Left lung (tissue), 14 donors: Measurements from ENCODE around the gene LSP1. TPM values are rescaled to one million over a fixed set of nuclear protein-coding genes. Genes with fewer than 3 reads are reported as not detected.
"Not testable (repeated sequence)": the region's sequence is repeated elsewhere in the genome, so short reads cannot be mapped to it uniquely, and the experiment has no call there.

Experiments
- ATAC-seq: fragments of 200-7000 bp; cut with Tn5 transposase; one replicate; pipeline ENCODE4 v1.9.1; 2020; ENCODE audit warnings: moderate library complexity
- DNase-seq, 4 donors: peaks; one replicate each; pipeline ENCODE4 v3.0.0-alpha.2; 2013 to 2020
- H3K27ac ChIP-seq, 2 donors: fragments of 200-600 bp; sonication (generic) in 1 of 2; one replicate each; pipeline versions ENCODE4 v1.5.0 to v1.8.0; 2020 to 2021
- H3K27me3 ChIP-seq, 2 donors: fragments of 200-600 bp; sonication (generic) in 1 of 2; one replicate each; pipeline versions ENCODE4 v1.5.0 to v1.8.0; 2020 to 2021
- H3K36me3 ChIP-seq, 2 donors: fragments of 200-600 bp; sonication (generic) in 1 of 2; one replicate each; pipeline versions ENCODE4 v1.5.0 to v1.8.0; 2020 to 2021
- H3K4me1 ChIP-seq, 2 donors: fragments of 200-600 bp; one replicate each; pipeline ENCODE4 v1.8.0; 2021
- H3K4me3 ChIP-seq, 2 donors: fragments of 200-600 bp; sonication (generic) in 1 of 2; one replicate each; pipeline versions ENCODE4 v1.5.0 to v1.8.0; 2020 to 2021; ENCODE audit warnings: mild to moderate bottlenecking in 1 of 2
- H3K9me3 ChIP-seq, 2 donors: fragments of 200-600 bp; sonication (generic) in 1 of 2; one replicate each; pipeline versions ENCODE4 v1.5.0 to v1.8.0; 2020 to 2021
- CTCF ChIP-seq, 2 donors: fragments of 200-600 bp; sonication (generic) in 1 of 2; IDR thresholded peaks; one replicate each; pipeline versions ENCODE4 v1.5.0 to v1.8.0; 2021; ENCODE audit warnings: antibody characterized with exemption in 2 of 2
- intact Hi-C, 2 donors: fragments of 100-400 bp; cut with DNase I; formaldehyde crosslinking; loops; one replicate each; pipeline versions ENCODE4 v1.11.2 to v1.14.2; 2022
- long read RNA-seq, 12 donors: library from polyadenylated mRNA in 2 of 12; unstranded in 2 of 12; transcript quantifications; one replicate each; pipeline ENCODE4 v2.0.0 and lab custom pipeline, GENCODE V29; 2019 to 2026
- polyA plus RNA-seq, 6 donors: library from polyadenylated mRNA; unstranded; fragments of 120-200 nt; gene quantifications; one replicate each; pipeline ENCODE4 v1.2.1, GENCODE V29; 2013; ENCODE audit not compliant: insufficient read length in 6 of 6
- total RNA-seq, 2 donors: library from RNA; stranded (reverse); fragmentation: NEBNext Ultra II Directional; extraction: Animal tissue kit (Norgen Biotek cat#: 25700); gene quantifications; one replicate each; pipeline ENCODE4 v1.2.1, GENCODE V29; 2021
- donor health status: DM: no; HTN: yes; CAD: no.
- donor health status: DM: no; HTN: no; CAD: no.

Gene LSP1
- 10 to 100 TPM; 29.8 to 76.6 TPM for total RNA-seq
- polyA plus RNA-seq = 1 to 10 TPM; 5.9 to 8.8 (median 7.0) TPM
- long read RNA-seq, donor 1, transcript LSP1-201 (11 exons, 1,699 nt) = major isoform, 5 of 5 reads
- long read RNA-seq, donor 1, partial matches to known transcripts = 0 of 5 reads
- long read RNA-seq, donor 1, other reads (novel, unspliced or antisense) = 0 of 5 reads
- long read RNA-seq, donor 2, partial matches to known transcripts = 0 of 2 reads
- long read RNA-seq, donor 2, other reads (novel, unspliced or antisense) = 0 of 2 reads
- long read RNA-seq, donor 3, transcript LSP1-201 (11 exons, 1,699 nt) = major isoform, 5 of 5 reads
- long read RNA-seq, donor 3, partial matches to known transcripts = 0 of 5 reads
- long read RNA-seq, donor 3, other reads (novel, unspliced or antisense) = 0 of 5 reads
- long read RNA-seq, donor 4, transcript LSP1-201 (11 exons, 1,699 nt) = major isoform, 32 of 33 reads
- long read RNA-seq, donor 4, partial matches to known transcripts = 0 of 33 reads
- long read RNA-seq, donor 4, other reads (novel, unspliced or antisense) = 0 of 33 reads
- long read RNA-seq, donor 5, partial matches to known transcripts = 0 of 3 reads
- long read RNA-seq, donor 5, other reads (novel, unspliced or antisense) = 0 of 3 reads
- long read RNA-seq, donor 6, partial matches to known transcripts = 0 of 2 reads
- long read RNA-seq, donor 6, other reads (novel, unspliced or antisense) = 0 of 2 reads
- long read RNA-seq, donor 7, partial matches to known transcripts = 0 of 2 reads
- long read RNA-seq, donor 7, other reads (novel, unspliced or antisense) = 0 of 2 reads
- long read RNA-seq, donor 8, partial matches to known transcripts = 0 of 1 reads
- long read RNA-seq, donor 8, other reads (novel, unspliced or antisense) = 0 of 1 reads
- long read RNA-seq, donor 9 = 0 reads
- long read RNA-seq, donor 10, transcript LSP1-201 (11 exons, 1,699 nt) = major isoform, 48 of 66 reads
- long read RNA-seq, donor 10, partial matches to known transcripts = 9 of 66 reads
- long read RNA-seq, donor 10, other reads (novel, unspliced or antisense) = 7 of 66 reads
- long read RNA-seq, donor 11 = 0 reads
- long read RNA-seq, donor 12, transcript LSP1-201 (11 exons, 1,699 nt) = major isoform, 6 of 6 reads
- long read RNA-seq, donor 12, partial matches to known transcripts = 0 of 6 reads
- long read RNA-seq, donor 12, other reads (novel, unspliced or antisense) = 0 of 6 reads

GRCh38 chr11:1852877-1853276 is at the start of gene LSP1:
TSS of gene LSP1 (plus strand) at chr11:1853084. CDS start at chr11:1853145, 61 bp downstream.
- ATAC-seq = peak; percentile 34
- H3K36me3 ChIP-seq = no peaks in the 10 kb centered on the region
- H3K4me1 ChIP-seq = peaks cover 0 to 96% of the 10 kb centered on the region in 2 donors
- intact Hi-C loops = no loop called here
- no peaks in the 10 kb centered on the region for H3K27me3 ChIP-seq
- peak within 1 kb of the TSS; percentile 59 to 97 for H3K27ac ChIP-seq
- no peaks in the 10 kb centered on the region for H3K9me3 ChIP-seq
- peak within 1 kb of the TSS in 1 of 2 donors; percentile 49 for H3K4me3 ChIP-seq
- peak in 2 of 4 donors; percentile 69 to 88 for DNase-seq
- no peak for TF ChIP-seq CTCF (IDR thresholded peaks at IDR 0.05)

GRCh38 chr11:1803246-1803645 is 49.6 kb upstream of the LSP1 start:
- H3K9me3 ChIP-seq = no peaks in the 10 kb centered on the region
- peaks cover 13 to 66% of the 10 kb centered on the region in 2 donors for H3K27me3 ChIP-seq
- ATAC-seq (no peak), DNase-seq (no peak)
- intact Hi-C loops = no loop called here
- no peak overlapping the region for H3K4me3 ChIP-seq
- no peak for TF ChIP-seq CTCF (IDR thresholded peaks at IDR 0.05)
- no peak overlapping the region for H3K27ac ChIP-seq
- H3K4me1 ChIP-seq = peaks cover 0 to 8% of the 10 kb centered on the region in 2 donors
- no peaks in the 10 kb centered on the region for H3K36me3 ChIP-seq

GRCh38 chr11:1803835-1804519 is 48.9 kb upstream of the LSP1 start:
- H3K9me3 ChIP-seq, H3K27ac ChIP-seq, H3K4me3 ChIP-seq, ATAC-seq, DNase-seq, H3K36me3 ChIP-seq, intact Hi-C loops, H3K4me1 ChIP-seq: not testable (repeated sequence)
- H3K27me3 ChIP-seq = peaks cover 13 to 58% of the 10 kb centered on the region in 2 donors

- intact Hi-C loops = no loop called here
- Histone ChIP-seq H3K36me3 (no peaks in the 10 kb centered on the region), H3K4me1 (peaks cover 0 to 11% of the 10 kb centered on the region in 2 donors), H3K27ac (no peak overlapping the region), H3K4me3 (no peak overlapping the region), H3K27me3 (peaks cover 13 to 44% of the 10 kb centered on the region in 2 donors), H3K9me3 (no peaks in the 10 kb centered on the region)
- ATAC-seq (no peak), DNase-seq (no peak)
- TF ChIP-seq CTCF (IDR thresholded peaks at IDR 0.05) = no peak
Observed at GRCh38 chr11:1805525-1805924, 47.4 kb upstream of the LSP1 start.
